ENCODE measurements around the gene RBM19.

The RBM19 gene

GRCh38 chr12:113858841-113859386 lies 107.2 kb downstream of the RBM19 start:
- no peak overlapping the region for H3K27ac ChIP-seq
- no peak for TF ChIP-seq CTCF (conservative IDR thresholded peaks at IDR 0.05)

GRCh38 chr12:113857371-113857770 lies 108.8 kb downstream of the RBM19 start:
- no peak overlapping the region for H3K27ac ChIP-seq
- TF ChIP-seq CTCF (conservative IDR thresholded peaks at IDR 0.05), result no peak

- no peak overlapping the region for H3K27ac ChIP-seq
- TF ChIP-seq CTCF (conservative IDR thresholded peaks at IDR 0.05), result no peak
These were observed 110.1 kb downstream of the RBM19 start for GRCh38 chr12:113855998-113856397.

- TF ChIP-seq CTCF (conservative IDR thresholded peaks at IDR 0.05), result no peak
- no peak overlapping the region for H3K27ac ChIP-seq
These were observed 111.6 kb downstream of the RBM19 start for GRCh38 chr12:113854385-113855142.

GRCh38 chr12:113853491-113853890 lies 112.6 kb downstream of the RBM19 start:
- H3K27ac ChIP-seq, result peak overlapping the region; percentile 62
- no peak for TF ChIP-seq CTCF (conservative IDR thresholded peaks at IDR 0.05)

- no peak for TF ChIP-seq CTCF (conservative IDR thresholded peaks at IDR 0.05)
- H3K27ac ChIP-seq, result peak overlapping the region; percentile 62
These were observed 113.2 kb downstream of the RBM19 start for GRCh38 chr12:113852695-113853490.

- no peak for TF ChIP-seq CTCF (conservative IDR thresholded peaks at IDR 0.05)
These were observed 113.9 kb downstream of the RBM19 start for GRCh38 chr12:113852264-113852663.

More at GRCh38 chr12:113852264-113852663, 113.9 kb downstream of the RBM19 start:
- H3K27ac ChIP-seq, result peak overlapping the region; percentile 62

Measured in VCaP (cell line).